ENCODE results near the gene ADGRE2.

DNA sequence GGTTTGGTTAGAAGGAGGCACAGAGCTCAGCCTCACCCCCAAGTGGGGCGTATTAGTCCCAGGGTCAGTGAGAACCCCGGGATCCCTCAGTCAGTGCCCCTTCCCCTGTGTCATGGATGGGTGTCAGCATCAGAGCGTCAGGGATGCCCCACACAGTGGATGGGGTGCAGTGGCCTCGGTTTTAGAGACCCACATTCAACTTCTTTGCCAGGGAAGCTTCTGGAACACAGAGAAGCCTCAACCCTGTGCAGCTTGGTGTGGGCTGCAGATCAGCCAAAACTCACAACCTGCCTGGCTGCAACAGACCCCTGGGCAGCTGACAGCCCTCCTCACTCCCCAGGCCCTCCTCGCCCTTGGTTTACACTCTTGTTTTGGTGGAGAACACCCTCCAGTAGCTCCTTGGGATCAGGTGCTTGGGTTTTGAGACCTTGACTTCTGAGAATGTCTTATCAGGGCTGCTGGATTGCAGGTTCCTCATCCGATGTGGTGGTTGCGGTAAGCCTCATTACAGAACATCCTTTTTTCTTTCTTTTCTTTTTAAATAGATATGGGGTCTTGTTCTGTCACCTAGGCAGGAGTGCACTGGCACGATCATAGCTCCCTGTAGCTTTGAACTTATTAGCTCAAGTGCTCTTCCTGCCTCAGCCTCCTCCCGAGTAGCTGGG, 77.5 kb downstream of the ADGRE2 start:
- TF ChIP-seq, protein P1, sequence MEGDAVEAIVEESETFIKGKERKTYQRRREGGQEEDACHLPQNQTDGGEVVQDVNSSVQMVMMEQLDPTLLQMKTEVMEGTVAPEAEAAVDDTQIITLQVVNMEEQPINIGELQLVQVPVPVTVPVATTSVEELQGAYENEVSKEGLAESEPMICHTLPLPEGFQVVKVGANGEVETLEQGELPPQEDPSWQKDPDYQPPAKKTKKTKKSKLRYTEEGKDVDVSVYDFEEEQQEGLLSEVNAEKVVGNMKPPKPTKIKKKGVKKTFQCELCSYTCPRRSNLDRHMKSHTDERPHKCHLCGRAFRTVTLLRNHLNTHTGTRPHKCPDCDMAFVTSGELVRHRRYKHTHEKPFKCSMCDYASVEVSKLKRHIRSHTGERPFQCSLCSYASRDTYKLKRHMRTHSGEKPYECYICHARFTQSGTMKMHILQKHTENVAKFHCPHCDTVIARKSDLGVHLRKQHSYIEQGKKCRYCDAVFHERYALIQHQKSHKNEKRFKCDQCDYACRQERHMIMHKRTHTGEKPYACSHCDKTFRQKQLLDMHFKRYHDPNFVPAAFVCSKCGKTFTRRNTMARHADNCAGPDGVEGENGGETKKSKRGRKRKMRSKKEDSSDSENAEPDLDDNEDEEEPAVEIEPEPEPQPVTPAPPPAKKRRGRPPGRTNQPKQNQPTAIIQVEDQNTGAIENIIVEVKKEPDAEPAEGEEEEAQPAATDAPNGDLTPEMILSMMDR (IDR thresholded peaks at IDR 0.05): no peak
- TF ChIP-seq POLR2A (IDR thresholded peaks at IDR 0.05): no peak

Data from vagina (tissue), 2 donors.